ENCODE results near the gene S100A12.

- TF ChIP-seq GATA2 (IDR thresholded peaks at IDR 0.05; ENCODE audit: low read depth, low read length): no peak
- TF ChIP-seq GATA3 (IDR thresholded peaks at IDR 0.05; ENCODE audit: low read depth, low read length): no peak
Measured at GRCh38 chr1:153343811-153344717, 31.4 kb downstream of the S100A12 start.

All from SH-SY5Y (cell line).